ENCODE data around the gene NOVA2.

Gene NOVA2, protein sequence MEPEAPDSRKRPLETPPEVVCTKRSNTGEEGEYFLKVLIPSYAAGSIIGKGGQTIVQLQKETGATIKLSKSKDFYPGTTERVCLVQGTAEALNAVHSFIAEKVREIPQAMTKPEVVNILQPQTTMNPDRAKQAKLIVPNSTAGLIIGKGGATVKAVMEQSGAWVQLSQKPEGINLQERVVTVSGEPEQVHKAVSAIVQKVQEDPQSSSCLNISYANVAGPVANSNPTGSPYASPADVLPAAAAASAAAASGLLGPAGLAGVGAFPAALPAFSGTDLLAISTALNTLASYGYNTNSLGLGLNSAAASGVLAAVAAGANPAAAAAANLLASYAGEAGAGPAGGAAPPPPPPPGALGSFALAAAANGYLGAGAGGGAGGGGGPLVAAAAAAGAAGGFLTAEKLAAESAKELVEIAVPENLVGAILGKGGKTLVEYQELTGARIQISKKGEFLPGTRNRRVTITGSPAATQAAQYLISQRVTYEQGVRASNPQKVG

DNA sequence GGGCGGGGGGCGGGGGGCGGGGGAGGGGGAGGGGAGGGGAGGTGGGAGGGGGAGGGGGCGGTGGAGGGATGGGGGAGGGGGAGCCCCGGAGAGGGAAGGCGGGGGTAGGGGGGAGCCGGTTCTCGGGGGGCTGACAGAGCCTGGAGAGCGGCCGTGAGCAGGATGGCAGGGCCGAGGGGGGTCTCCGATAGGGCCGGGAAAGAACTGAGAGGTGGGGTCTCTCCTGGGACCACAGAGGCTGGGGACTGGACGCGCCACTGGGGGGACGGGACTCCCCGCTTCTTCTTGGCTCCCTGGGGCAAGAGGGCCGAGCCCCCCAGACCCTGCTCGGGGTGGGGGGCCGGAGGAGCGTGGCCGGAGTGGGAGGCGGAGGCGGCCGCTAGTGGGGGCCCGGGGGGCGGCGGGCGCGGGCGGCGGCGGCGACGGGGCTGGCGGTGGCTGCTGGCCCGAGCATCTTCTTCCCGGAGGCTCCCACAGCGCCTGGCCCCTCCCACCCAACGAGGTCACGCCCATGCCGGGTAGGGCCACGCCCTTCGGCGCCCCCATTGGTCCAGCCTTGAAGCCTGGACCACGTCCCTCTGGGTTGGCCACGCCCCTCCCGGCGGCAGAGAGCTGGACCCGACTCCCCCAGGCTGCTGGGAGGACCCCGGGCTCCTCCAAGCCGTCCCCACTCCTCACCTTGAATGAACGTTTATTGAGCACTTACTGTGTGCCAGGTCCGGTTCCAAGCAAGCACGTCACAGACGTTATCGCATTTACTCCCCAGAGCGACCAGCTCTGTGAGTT, at the start of gene NOVA2:
Gene NOVA2 (minus strand): TSS at position 313 of the 786 bp plus-strand sequence. CDS start 514 bp downstream, outside the sequence.
- DNase-seq (ENCODE audit: low spot score) = peak; percentile 80

DNA sequence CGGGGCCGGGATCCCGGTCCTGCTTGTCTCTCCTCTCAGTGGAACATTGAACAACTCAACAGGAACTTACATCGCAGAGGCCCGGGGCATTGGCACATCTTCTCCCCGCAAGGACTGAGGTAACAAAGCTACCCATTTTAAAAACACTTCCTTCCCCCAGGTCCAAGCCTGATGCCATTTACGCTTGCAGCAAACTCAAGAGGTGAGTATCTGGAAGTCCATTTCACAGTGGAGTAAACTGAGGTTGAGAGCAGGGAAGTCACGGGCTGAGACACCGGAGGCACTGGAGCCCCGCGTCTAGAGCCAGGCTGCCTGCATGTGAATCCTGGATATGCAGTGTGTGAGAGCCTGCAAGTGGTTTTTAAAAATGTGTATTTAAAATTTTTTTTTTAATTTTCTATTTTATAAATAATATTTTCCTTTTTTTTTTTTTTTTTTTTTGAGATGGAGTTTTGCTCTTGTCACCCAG, 49.7 kb upstream of the NOVA2 start:
- DNase-seq (ENCODE audit: low spot score) = no peak

DNA sequence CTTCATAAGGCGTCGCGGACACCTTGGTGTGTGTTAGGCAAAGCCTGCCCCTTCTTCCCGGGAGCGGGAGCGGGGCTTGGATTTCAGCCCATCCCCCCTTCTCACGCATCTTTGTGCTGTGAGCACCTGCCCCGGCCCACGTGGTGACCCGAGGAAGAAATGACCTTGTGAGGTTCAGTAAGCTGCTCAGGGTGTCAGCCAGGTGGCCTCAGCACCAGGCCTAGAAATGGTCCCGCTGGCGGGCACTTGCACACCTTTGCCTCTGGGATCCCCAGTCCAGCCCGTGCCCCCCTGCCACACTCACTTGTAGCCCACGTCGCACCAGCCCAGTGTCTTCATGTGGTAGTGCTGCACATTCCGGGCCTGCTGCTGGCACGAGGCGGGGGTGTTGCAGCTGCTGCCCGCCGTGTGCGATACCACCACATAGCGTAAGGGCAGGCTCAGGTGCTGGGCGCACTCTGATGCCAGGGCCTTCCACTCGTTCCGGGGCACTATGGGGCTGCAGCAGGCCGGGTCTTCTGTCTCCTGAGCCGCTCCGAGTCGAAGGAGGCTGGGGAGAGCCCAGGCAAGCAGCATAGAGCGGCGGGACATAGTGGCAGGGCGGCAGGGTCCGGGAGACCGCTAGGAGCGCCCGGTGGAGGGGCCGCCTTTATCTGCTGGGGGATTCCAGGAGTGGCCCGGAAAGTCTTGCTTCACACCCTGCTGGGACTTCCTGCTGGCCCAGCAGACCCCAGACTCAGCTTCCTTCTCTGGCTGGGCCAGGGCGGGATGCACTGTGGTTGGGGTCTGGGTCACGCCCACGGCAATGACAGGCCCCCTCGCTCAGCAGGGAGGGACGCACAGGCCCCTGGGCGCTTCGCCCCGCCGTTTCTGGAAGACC, 49.0 kb upstream of the NOVA2 start, which contains the start of gene PGLYRP1:
Gene PGLYRP1 (minus strand): TSS at position 623 of the 880 bp plus-strand sequence. CDS start 32 bp downstream, at position 591.
- DNase-seq (ENCODE audit: low spot score) = no peak

DNA sequence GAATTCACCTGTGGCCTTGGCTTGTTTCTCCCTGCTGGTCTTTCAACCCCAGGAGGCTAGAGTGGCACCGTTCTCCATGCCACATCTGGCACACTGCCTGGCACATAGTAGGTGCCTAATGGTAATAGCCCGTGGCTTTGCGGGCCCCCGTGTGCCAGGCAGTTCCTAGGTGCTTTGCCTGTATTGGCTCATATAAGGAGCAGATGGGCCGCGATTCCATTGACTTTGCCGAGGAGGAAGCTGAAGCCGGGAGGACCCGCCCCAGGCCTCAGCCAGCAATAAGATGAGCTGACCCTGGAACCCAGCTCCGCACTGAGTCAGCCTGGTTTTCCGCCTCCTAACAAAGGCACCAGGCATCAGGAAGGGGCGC, 48.4 kb upstream of the NOVA2 start:
- no peak for DNase-seq (ENCODE audit: low spot score)

DNA sequence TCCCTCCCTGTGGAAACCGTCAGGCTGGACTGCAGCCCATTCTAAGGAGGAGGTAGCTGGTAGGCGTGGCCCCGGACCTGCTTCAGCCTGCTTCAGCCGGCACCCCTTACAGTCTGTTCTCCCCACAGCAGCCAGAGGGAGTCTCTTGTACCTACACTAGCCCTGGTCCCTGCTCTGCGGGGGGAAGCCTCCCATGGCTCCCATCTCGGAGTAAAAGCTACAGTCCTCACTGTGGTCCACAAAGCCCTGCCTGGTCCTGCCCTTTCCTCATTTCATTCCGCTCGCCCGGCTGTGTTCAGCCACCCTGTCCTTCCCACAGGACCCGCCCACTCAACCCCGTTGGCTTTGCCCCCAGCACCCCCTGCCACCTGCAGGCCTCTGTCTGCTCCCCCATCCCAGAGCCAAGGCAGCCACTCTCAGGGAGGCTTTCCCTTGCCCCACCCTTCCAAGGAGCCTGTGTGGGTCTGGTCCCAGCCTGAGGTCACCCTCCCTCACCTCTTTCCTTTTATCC, 47.9 kb upstream of the NOVA2 start:
- no peak for DNase-seq (ENCODE audit: low spot score)

DNA sequence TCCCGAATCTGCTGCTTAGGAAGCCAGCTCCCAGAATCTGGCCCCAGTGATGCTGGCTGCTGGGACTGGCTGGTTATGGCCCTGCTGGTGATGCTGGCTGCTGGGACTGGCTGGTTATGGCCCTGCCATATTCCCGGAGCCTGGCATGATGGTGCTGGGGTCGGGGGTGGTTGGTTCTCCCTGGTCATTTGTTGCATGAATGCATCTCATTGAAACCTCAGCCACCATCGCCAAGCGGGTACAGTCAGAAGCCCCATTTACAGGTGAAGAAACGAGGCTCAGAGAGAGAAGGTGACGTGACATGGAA, 47.1 kb upstream of the NOVA2 start:
- DNase-seq (ENCODE audit: low spot score) = no peak

DNA sequence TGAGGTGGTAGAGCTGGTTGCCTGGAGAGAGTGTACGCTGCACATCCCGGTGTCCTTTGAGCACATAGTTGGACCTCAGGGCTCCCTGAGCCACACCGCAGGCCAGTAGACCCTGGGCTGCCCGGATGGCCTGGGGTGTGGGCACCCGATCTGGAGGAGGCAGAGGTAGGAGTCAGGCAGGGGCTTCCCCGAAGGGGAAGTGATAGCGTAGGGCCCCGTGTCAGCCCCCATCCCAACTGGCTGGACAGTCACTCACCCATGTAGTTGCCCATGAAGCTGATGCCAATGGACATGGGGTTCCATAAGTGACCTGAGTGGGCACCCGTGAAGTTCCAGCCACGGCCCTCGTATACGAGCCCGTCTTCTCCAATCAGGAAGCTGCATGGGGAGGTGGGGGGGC, 45.6 kb upstream of the NOVA2 start:
- no peak for DNase-seq (ENCODE audit: low spot score)

DNA sequence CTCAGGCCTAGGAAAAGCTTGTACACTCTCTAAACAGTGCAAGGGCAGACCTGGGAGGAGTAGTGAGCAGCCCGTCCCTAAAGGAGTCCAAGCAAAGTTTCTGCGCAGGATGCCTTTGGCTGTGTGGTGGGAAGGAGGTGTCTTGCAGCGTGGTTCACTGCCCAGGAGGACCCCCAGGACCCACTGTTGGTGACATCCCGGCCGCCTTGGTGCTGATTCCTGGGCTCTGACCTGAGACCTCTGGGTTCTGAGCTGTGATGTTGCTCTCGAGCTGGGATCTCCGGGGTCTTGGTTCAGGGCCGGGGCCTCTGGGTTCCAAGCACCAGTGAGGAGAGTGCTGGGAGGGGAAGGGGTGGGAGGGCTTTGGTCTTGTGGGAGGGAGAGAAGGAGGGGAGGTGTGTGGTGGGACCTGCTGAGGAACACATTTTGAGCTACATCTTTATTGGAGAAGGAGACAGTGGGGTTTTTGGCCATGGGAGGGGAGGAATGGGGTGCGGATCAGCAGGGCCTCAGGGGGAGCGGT, 45.1 kb upstream of the NOVA2 start:
- no peak for DNase-seq (ENCODE audit: low spot score)

DNA sequence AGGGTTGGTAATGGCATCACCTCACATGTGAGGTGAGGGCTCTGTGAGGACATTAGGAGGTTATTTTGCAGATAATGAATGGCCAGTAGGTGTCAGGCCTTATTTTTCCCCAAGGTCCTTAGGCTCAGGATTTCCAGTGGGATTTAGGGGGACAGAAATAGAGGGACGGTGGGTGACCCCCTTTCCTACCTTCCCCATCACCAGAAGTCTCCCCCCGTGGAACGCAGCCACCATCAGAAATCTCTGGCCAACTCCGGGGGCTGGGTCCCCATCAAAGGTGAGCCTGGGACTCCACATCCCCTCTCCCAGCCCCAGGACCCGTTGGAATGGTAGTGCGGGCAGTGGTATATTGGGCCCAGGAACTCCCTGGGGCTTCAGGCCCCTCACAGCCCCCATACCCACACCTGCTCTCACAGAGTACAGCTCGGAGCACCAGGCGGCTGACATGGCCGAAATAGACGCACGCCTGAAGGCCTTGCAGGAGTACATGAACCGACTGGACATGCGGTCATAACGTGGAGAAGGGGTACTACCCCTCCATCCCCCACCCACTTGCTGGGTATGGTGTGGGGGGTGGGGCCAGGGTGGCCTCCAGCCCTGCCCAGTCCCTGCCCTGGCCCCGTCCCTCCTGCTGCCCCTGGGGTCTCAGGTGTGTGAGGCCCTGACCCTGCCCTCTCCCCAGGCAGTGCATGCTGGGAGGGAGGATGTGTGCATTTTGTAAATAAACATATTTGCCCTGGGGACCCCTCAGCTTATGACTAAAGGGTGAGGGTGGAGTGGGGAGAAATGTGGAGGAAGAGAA, 44.4 kb upstream of the NOVA2 start:
- DNase-seq (ENCODE audit: low spot score) = no peak

DNA sequence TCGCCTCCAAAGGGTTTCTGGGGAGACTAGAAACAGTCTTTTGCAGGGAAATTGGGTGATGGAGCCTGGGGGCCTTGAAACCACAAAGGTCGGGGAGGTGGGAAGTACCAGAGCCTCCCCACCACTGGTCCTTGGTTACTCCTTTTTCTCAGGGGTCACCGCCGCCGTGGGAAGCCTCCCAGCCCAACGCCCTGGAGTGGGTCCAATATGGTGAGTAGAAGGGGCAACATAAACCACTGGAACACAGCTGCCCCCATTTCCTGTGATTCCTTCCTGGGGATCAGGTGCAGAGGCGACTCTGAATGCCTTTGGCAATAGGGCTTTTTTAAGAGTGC, 43.4 kb upstream of the NOVA2 start:
- no peak for DNase-seq (ENCODE audit: low spot score)

DNA sequence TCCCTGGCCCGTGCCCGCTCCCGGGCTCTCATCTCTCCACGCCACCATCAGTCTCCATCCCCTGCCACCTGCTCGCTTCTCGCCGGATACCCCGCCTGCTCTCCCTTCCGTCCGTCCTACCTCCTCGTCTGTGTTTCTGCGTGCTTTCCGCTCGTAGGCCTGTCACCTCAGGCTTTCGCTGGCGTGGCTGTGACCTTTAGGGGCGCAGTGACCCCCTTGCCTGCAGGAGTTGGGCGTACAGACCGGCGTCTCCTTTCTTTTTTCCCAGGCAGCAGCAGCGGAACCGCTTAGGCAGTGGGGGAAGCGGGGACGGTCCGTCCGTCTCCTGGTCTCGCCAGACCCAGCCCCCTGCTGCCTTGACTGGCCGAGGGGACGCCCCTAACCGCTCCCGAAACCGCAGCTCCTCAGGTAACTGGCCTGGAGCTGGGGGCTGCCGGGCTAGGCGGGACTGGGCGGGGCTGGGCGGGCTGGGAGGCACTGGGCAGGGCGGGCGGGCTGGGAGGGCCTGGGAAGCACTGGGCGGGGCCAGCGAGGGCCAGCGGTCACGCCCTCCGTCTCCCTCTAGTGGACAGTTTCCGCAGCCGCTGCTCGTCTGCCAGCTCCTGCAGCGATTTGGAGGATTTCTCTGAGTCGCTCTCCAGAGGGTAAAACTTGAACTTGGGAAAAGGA, 42.9 kb upstream of the NOVA2 start:
- peak; percentile 92 for DNase-seq (ENCODE audit: low spot score)

DNA sequence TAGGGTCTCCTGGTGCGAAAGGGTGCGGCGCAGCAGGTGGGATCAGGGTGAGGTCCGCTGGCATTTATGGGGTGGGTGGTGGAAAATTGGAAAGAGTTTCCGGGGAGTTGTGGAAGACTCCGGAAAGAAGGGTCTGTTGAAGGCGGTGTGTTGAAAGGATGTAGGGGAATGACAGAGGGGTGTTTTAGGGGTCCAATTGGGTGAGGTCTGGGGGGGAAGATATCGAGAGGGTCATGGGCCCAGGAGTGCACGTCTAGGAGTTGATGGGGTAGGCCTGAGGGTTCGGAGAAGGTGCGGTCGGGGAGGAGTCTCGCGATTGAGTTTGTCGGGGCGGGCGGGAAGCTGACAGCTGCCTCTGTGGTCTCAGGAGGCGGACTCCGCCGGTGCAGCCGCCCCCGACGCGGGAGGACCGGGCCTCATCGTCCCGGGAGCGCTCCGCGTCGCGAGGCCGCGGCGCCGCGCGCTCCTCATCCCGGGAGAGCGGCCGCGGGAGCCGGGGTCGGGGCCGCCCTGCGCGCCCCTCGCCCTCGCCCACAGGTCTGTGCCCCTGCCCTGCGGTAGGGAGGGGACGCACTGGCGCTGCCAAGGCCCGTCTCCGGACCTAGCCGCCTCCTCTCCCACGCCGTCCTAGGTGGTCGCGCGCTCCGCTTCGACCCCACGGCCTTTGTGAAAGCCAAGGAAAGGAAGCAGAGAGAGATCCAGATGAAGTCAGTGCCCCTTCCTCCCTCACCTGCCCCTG, 42.2 kb upstream of the NOVA2 start:
- no peak for DNase-seq (ENCODE audit: low spot score)

DNA sequence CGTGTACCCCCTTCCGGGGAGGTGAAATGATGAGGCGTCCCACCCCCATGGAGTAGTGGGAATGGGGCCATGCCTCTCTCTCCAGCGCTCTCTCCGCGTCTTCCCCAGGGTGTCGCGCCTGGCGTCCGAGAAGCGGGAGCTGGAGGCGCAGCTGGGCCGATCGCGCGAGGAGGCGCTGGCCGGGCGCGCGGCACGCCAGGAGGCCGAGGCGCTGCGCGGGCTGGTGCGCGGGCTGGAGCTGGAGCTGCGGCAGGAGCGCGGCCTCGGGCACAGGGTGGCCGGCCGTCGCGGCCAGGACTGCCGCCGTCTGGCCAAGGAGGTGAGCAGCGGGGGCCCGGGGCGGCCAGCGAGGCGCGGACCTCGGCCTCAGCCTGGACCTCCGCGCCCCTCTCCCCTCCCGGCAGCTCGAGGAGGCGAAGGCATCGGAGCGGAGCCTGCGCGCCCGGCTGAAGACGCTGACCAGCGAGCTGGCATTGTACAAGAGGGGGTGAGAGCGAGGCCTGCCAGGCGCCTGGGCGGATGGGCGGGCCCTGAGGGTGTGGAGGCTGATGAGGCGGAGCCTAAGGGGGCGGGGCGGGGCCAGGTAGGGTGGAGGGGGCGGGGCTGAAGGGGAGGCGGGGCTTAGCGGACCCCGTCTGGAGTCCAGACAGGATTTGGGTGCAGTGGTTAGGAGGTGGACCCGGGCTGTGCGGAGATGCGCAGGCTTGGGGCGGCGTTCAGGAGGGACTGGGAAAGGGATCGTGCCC, 41.4 kb upstream of the NOVA2 start:
- peak; percentile 29 for DNase-seq (ENCODE audit: low spot score)

DNA sequence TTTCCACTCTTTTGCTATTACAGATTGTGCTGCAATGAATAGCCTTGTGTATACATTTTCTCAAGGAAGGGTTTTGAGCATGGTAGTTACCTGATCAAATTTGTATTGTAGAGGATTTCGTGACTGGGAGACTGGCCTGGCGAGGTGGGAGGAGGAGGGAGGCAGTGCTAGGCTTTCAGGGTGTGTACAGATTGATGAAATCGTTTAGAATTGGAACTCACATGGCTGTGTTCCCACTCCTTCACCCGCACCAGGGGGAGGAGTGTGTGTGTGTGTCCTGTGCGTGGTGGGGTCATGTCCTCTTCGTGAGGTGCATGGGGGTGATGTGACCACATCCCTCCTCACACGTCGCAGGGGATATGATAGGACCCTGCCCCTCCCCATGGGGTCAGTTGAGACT, 40.9 kb upstream of the NOVA2 start:
- DNase-seq (ENCODE audit: low spot score) = no peak

DNA sequence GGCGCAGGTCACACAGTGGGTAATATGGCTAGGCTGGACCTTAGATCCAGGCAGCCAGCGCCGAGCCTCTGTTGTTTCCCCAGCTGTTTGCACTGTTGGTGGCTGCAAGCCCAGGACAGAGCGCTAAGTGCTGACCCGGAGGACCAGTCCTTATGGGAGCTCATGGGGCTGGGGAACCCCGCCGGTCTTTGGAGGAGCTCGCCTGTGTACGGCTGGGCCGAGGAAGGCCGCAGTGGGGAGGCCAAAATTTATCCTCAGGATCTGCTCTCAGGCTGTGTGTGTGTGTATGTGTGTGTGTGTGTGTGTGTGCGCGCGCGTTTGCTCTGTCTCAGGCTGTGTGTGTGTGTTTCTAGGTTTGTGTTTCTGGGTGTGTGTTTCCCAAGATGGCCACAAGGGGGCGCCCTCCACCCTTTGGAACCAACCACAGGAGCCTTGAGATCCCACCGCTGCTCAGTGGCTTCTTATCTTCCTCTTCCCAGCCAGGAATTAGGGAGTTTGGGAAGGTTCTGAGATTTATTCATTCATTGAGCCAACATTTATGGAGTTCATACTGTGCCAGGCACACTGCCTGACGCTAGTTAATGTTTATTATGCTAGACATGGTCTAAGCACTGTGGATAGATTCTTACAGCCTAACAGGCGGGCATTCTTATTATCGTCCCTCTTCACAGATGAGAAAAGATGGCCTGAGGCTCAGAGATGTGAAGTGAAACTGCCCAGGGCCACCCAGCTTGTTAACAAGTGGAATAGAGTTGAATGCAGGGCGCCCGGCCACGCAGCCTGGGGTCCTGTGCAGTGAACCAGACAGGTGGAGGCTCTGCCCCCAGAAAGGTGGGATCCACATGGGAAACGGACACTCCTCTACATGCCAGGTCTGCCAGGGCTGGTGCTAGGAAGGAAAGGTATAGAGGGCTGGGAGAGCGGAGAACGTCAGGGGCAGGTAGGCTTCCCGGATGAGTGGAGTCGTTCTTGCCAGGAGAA, 36.2 kb upstream of the NOVA2 start:
- DNase-seq (ENCODE audit: low spot score) = peak; percentile 76

DNA sequence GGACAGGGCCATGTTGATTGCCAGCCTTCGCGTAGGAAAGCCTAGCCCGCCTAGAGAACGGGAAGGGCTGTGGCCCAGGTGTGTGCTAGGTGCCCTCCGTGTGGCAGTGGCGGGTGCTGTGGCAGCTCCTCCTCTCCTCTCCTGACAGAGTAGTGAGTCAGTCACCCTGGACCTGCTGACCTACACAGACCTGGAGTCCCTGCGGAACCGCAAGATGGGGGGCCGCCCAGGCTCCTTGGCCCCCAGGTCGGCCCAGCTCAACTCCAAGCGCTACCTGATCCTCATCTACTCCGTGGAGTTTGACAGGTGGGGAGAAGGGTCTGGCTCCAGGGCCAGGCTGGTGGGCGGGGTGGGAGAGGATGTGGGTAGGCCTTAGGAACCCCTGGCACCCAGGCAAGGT, 32.7 kb upstream of the NOVA2 start:
- no peak for DNase-seq (ENCODE audit: low spot score)

DNA sequence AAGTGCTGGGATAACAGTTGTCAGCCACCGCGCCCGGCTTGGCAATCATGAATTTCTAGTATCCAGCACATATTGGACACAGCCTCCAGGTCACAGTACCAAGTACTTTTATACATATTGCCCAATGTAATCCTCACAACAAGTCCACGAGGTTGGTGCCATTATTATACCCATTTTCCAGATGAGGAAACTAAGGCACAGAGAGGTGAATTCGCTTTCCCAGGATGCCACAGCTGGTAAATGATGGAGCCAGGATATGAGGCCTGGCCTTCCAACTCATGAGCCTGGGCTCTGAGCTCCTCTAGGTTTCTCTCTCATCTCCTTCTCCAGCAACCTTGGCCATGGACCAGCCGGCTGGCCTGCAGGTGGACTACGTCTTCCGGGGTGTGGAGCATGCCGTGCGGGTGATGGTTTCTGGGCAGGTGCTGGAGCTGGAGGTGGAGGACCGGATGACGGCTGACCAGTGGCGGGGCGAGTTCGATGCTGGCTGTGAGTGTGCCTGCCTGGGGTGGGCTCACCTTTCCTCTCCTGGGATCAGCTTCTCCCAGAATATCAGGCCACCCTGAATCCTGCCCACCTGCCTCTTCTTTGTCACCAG, 29.1 kb upstream of the NOVA2 start:
- DNase-seq (ENCODE audit: low spot score) = no peak

Measured in AG08395 (cell line).